ENCODE results near the gene FOXN3. TPM values are rescaled to one million over a fixed set of nuclear protein-coding genes. Genes with fewer than 3 reads are reported as not detected.

Gene FOXN3
- total RNA-seq, 6 experiments from 2014 or later: 41.5 to 74.2 (median 55.8) TPM

DNA sequence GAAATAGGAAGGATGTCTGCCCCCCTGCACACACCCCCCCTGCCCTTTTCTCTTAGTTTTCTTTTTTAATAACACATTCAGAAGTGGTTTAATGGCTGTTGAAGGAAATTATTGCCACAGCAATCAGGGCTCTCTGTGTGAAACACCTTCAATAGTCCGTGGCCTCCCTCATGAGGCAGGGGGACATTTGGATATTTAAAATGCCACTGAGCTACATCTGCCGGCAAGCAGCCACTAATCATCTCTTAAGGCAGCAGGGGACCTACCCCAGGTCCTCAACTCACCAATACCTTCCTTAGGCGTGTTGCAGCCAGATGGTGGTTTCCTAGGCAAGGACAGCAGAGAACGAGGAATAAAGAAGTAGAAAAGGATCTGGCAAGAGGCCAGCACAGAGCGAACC lies 309.4 kb downstream of the FOXN3 start:
- H3K9me3 ChIP-seq: no peaks in the 10 kb centered on the region
- DNase-seq (no peak), ATAC-seq (no peak)
- TF ChIP-seq, protein P1, sequence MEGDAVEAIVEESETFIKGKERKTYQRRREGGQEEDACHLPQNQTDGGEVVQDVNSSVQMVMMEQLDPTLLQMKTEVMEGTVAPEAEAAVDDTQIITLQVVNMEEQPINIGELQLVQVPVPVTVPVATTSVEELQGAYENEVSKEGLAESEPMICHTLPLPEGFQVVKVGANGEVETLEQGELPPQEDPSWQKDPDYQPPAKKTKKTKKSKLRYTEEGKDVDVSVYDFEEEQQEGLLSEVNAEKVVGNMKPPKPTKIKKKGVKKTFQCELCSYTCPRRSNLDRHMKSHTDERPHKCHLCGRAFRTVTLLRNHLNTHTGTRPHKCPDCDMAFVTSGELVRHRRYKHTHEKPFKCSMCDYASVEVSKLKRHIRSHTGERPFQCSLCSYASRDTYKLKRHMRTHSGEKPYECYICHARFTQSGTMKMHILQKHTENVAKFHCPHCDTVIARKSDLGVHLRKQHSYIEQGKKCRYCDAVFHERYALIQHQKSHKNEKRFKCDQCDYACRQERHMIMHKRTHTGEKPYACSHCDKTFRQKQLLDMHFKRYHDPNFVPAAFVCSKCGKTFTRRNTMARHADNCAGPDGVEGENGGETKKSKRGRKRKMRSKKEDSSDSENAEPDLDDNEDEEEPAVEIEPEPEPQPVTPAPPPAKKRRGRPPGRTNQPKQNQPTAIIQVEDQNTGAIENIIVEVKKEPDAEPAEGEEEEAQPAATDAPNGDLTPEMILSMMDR (IDR thresholded peaks at IDR 0.05): no peak
- TF ChIP-seq POLR2A (IDR thresholded peaks at IDR 0.05): no peak
- WGBS (ENCODE audit: insufficient coverage, low coverage, low lambda C conversion rate, missing lambda C conversion rate): 55% methylated on average over 4 of the region's 5 CpGs
- no peaks in the 10 kb centered on the region for H3K4me1 ChIP-seq
- no peak overlapping the region for H3K27ac ChIP-seq
- H3K36me3 ChIP-seq: no peaks in the 10 kb centered on the region
- intact Hi-C loops (cut with DNase I): no loop called here
- no peak overlapping the region for H3K4me3 ChIP-seq
- no peaks in the 10 kb centered on the region for H3K27me3 ChIP-seq
